ENCODE data around the gene GPS1.

The GPS1 gene

GRCh38 chr17:82092094-82092586 is 40.4 kb downstream of the GPS1 start:
- no peak for DNase-seq

GRCh38 chr17:82092628-82092994 is 40.9 kb downstream of the GPS1 start:
- no peak for DNase-seq

GRCh38 chr17:82092995-82093751 is 41.5 kb downstream of the GPS1 start:
- no peak for DNase-seq

GRCh38 chr17:82094931-82095776 is 43.5 kb downstream of the GPS1 start:
- no peak for DNase-seq

- no peak for DNase-seq
These were observed 44.3 kb downstream of the GPS1 start for GRCh38 chr17:82095777-82096708.

GRCh38 chr17:82096709-82097183 is 45.0 kb downstream of the GPS1 start:
- no peak for DNase-seq

GRCh38 chr17:82097184-82097918 is 45.7 kb downstream of the GPS1 start:
- DNase-seq = peak; percentile 20 to 33

- DNase-seq = no peak
These were observed 46.1 kb downstream of the GPS1 start for GRCh38 chr17:82097919-82098168.

GRCh38 chr17:82098169-82098938 is 46.7 kb downstream of the GPS1 start, which contains the start of gene FASN:
TSS of gene FASN (minus strand) at chr17:82098236. CDS start at chr17:82096445, 1,791 bp downstream.
- DNase-seq = peak; percentile 91 to 96

- DNase-seq = no peak
These were observed 47.5 kb downstream of the GPS1 start for GRCh38 chr17:82098939-82099763.

- no peak for DNase-seq
These were observed 49.0 kb downstream of the GPS1 start for GRCh38 chr17:82100502-82101298.

- DNase-seq = no peak
These were observed 49.6 kb downstream of the GPS1 start for GRCh38 chr17:82101301-82101715.

GRCh38 chr17:82101767-82102679 is 50.3 kb downstream of the GPS1 start:
- no peak for DNase-seq

- DNase-seq = no peak
These were observed 52.1 kb downstream of the GPS1 start for GRCh38 chr17:82103553-82104451.

- no peak for DNase-seq
These were observed 53.2 kb downstream of the GPS1 start for GRCh38 chr17:82104797-82105416.

- no peak for DNase-seq
These were observed 53.8 kb downstream of the GPS1 start for GRCh38 chr17:82105417-82105881.
